ENCODE results near the gene MOXD1. TPM values are rescaled to one million over a fixed set of nuclear protein-coding genes. Genes with fewer than 3 reads are reported as not detected.

The MOXD1 gene
- total RNA-seq, 2 experiments from 2014 or later, result not detected

GRCh38 chr6:132257561-132257960, 143.7 kb downstream of the MOXD1 start:
- no peak overlapping the region for H3K4me3 Mint-ChIP-seq
- intact Hi-C loops (cut with micrococcal nuclease), result no loop called here
- ATAC-seq (no peak), DNase-seq (no peak)
- POLR2A ChIA-PET, result no interaction called here
- no peak for TF ChIP-seq CTCF (IDR thresholded peaks at IDR 0.05)
- no peak overlapping the region for H3K27ac Mint-ChIP-seq
- H3K4me1 Mint-ChIP-seq (ENCODE audit: low read depth), result no peaks in the 10 kb centered on the region
- H3K27me3 Mint-ChIP-seq, result peaks cover 22% of the 10 kb centered on the region
- H3K9me3 Mint-ChIP-seq, result no peaks in the 10 kb centered on the region
- H3K36me3 Mint-ChIP-seq (ENCODE audit: low read depth), result no peaks in the 10 kb centered on the region
- CTCF ChIA-PET, result interaction anchor here (1.5 to 2.0 kb wide), 2 partner anchors 12 to 22 kb away, joined by 5 to 13 read pairs; no protein-coding TSS in a partner anchor

- intact Hi-C loops (cut with micrococcal nuclease), result no loop called here
- DNase-seq (no peak), ATAC-seq (no peak)
- Mint-ChIP-seq H3K27me3 (peaks cover 22% of the 10 kb centered on the region), H3K36me3 (ENCODE audit: low read depth) (no peaks in the 10 kb centered on the region), H3K27ac (no peak overlapping the region), H3K4me1 (ENCODE audit: low read depth) (no peaks in the 10 kb centered on the region), H3K9me3 (no peaks in the 10 kb centered on the region), H3K4me3 (no peak overlapping the region)
- POLR2A ChIA-PET, result no interaction called here
- CTCF ChIA-PET, result interaction anchor here (3.9 kb wide), 1 partner anchor 23 kb away, joined by 17 read pairs; no protein-coding TSS in a partner anchor
- no peak for TF ChIP-seq CTCF (IDR thresholded peaks at IDR 0.05)
Observed at GRCh38 chr6:132256457-132256856, 144.8 kb downstream of the MOXD1 start.

GRCh38 chr6:132253906-132254305, 147.4 kb downstream of the MOXD1 start:
- no peaks in the 10 kb centered on the region for H3K36me3 Mint-ChIP-seq (ENCODE audit: low read depth)
- no peaks in the 10 kb centered on the region for H3K9me3 Mint-ChIP-seq
- ChIA-PET CTCF (interaction anchor here (0.8 to 3.9 kb wide), 2 partner anchors 10 to 25 kb away, joined by 3 to 17 read pairs; no protein-coding TSS in a partner anchor), POLR2A (no interaction called here)
- no peak for TF ChIP-seq CTCF (IDR thresholded peaks at IDR 0.05)
- H3K27me3 Mint-ChIP-seq, result peaks cover 11% of the 10 kb centered on the region
- DNase-seq, result no peak
- H3K4me1 Mint-ChIP-seq (ENCODE audit: low read depth), result no peaks in the 10 kb centered on the region
- ATAC-seq, result no peak
- H3K27ac Mint-ChIP-seq, result no peak overlapping the region
- no peak overlapping the region for H3K4me3 Mint-ChIP-seq
- intact Hi-C loops (cut with micrococcal nuclease), result no loop called here

- no peaks in the 10 kb centered on the region for H3K36me3 Mint-ChIP-seq (ENCODE audit: low read depth)
- H3K4me3 Mint-ChIP-seq, result no peak overlapping the region
- DNase-seq (no peak), ATAC-seq (no peak)
- H3K4me1 Mint-ChIP-seq (ENCODE audit: low read depth), result no peaks in the 10 kb centered on the region
- ChIA-PET POLR2A (no interaction called here), CTCF (interaction anchor here (3.9 kb wide), 1 partner anchor 26 kb away, joined by 17 read pairs; no protein-coding TSS in a partner anchor)
- intact Hi-C loops (cut with micrococcal nuclease), result no loop called here
- H3K27me3 Mint-ChIP-seq, result peaks cover 12% of the 10 kb centered on the region
- H3K27ac Mint-ChIP-seq, result no peak overlapping the region
- no peaks in the 10 kb centered on the region for H3K9me3 Mint-ChIP-seq
- TF ChIP-seq CTCF (IDR thresholded peaks at IDR 0.05), result no peak
Observed at GRCh38 chr6:132253211-132253610, 148.1 kb downstream of the MOXD1 start.

- Mint-ChIP-seq H3K27ac (no peak overlapping the region), H3K27me3 (peaks cover 16% of the 10 kb centered on the region), H3K9me3 (no peaks in the 10 kb centered on the region), H3K4me1 (ENCODE audit: low read depth) (no peaks in the 10 kb centered on the region), H3K36me3 (ENCODE audit: low read depth) (no peaks in the 10 kb centered on the region), H3K4me3 (no peak overlapping the region)
- intact Hi-C loops (cut with micrococcal nuclease), result no loop called here
- ATAC-seq (no peak), DNase-seq (no peak)
- no peak for TF ChIP-seq CTCF (IDR thresholded peaks at IDR 0.05)
- ChIA-PET POLR2A (no interaction called here), CTCF (no interaction called here)
Observed at GRCh38 chr6:132252113-132252512, 149.2 kb downstream of the MOXD1 start.
